BJ (cell line): ENCODE data around the gene UQCC5. TPM values are rescaled to one million over a fixed set of nuclear protein-coding genes. Genes with fewer than 3 reads are reported as not detected.
"Not testable (repeated sequence)": the region's sequence is repeated elsewhere in the genome, so short reads cannot be mapped to it uniquely, and the experiment has no call there.

Experiments
- CTCF ChIA-PET: fragments of 350-600 bp; formaldehyde crosslinking; extraction: SDS; loops from one replicate; lab custom pipeline; 2021; ENCODE audit warnings: antibody characterized with exemption, inconsistent platforms; lab: Yijun Ruan, JAX
- POLR2A ChIA-PET: fragments of 300-600 bp; sonication (Branson Sonifier 250); formaldehyde crosslinking; extraction: SDS; loops from one replicate; lab custom pipeline; 2021; ENCODE audit warnings: antibody characterized with exemption; lab: Charles Lee
- DNase-seq: peaks from one replicate; pipeline ENCODE4 v3.0.0-alpha.2; 2011; ENCODE audit warnings: low read depth
- H3K27me3 ChIP-seq: 2 replicates; pipeline ENCODE4 v1.6.0; 2011; ENCODE audit warnings: low read length; ENCODE audit not compliant: control insufficient read depth, insufficient read depth
- H3K36me3 ChIP-seq: 2 replicates; pipeline ENCODE4 v1.5.1; 2011; ENCODE audit warnings: low read length; ENCODE audit not compliant: control insufficient read depth, insufficient read depth
- H3K4me3 ChIP-seq: 2 replicates; pipeline ENCODE4 v1.5.1; 2011; ENCODE audit warnings: low read depth, mild to moderate bottlenecking, control low read depth, low read length
- polyA plus RNA-seq: library from polyadenylated mRNA; depleted of rRNA; stranded (reverse); fragments of >200 nt; gene quantifications from 2 replicates; pipeline ENCODE4 v1.2.3, GENCODE V29; 2011
- TF ChIP-seq, protein P1 (sequence below): IDR thresholded peaks from 2 replicates; pipeline ENCODE4 v1.5.1; 2011; ENCODE audit warnings: low read depth, mild to moderate bottlenecking, control low read depth, inconsistent platforms, low read length, moderate library complexity; ENCODE audit not compliant: insufficient read depth

Gene UQCC5
- polyA plus RNA-seq, 1 experiment, result 11.9 TPM

DNA sequence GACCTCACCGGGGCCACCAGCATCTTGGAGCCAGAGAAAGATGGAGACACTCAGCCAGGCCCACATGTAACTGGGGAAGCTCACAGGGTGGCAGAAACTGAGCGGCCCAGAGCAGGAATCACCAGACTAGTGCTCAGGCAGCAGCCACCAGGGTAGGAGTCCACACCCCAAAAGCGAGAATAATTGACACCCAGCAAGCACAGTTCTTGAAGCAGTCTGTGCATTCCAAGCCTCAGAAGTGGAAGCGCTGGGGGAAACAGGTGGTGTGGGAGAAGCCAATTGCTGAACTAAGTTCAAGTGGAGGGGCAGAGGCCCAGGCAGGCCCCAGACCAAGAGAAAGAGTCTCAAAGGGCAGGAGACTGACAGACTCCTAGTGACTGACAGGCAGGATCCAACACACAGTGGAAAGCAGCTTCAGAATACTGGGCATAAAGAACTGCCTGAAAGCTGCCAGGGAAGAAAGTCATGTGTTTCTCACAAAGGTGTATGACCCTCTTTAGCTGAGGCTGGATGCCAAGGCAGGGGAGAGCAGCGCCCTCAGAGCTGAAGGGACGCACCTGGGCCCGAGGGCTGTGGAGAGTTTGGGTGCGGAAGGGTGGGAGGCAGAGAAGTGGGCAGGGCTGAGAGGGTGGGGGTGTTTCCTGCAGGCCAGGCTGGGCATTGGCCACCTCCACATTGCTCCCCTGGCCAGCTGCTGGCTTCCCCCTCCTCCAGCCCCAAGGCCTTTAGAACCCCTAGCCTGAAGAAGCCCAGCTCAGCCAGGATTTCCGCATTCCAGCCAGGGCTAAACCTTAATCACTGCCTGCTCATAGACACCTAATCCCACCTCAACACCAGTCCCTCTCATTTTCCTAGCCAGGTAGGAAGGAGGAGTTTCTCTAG is 10.5 kb upstream of the UQCC5 start:
- Histone ChIP-seq H3K4me3 (no peak overlapping the region), H3K36me3 (peaks cover 39% of the 10 kb centered on the region), H3K27me3 (no peaks in the 10 kb centered on the region)
- ChIA-PET CTCF (interaction anchor here (0.6 kb wide), 1 partner anchor 74 kb away, joined by 3 read pairs; no protein-coding TSS in a partner anchor), POLR2A (no interaction called here)
- DNase-seq, result no peak
- TF ChIP-seq, protein P1, sequence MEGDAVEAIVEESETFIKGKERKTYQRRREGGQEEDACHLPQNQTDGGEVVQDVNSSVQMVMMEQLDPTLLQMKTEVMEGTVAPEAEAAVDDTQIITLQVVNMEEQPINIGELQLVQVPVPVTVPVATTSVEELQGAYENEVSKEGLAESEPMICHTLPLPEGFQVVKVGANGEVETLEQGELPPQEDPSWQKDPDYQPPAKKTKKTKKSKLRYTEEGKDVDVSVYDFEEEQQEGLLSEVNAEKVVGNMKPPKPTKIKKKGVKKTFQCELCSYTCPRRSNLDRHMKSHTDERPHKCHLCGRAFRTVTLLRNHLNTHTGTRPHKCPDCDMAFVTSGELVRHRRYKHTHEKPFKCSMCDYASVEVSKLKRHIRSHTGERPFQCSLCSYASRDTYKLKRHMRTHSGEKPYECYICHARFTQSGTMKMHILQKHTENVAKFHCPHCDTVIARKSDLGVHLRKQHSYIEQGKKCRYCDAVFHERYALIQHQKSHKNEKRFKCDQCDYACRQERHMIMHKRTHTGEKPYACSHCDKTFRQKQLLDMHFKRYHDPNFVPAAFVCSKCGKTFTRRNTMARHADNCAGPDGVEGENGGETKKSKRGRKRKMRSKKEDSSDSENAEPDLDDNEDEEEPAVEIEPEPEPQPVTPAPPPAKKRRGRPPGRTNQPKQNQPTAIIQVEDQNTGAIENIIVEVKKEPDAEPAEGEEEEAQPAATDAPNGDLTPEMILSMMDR, result no peak

DNA sequence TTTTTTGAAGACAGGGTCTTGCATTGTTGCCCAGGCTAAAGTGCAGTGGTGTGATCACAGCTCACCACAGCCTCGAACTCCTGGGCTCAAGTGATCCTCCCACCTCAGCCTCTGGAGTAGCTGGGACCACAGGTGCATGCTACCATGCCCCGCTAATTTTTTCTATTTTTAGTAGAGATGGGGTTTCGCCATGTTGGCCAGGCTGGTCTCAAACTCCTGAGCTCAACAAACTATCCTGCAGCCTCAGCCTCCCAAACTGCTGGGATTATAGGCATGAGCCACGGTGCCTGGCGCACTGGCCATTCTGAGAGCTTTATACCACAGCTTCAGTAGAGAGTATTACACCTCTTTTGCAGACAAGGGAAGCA is 9.8 kb upstream of the UQCC5 start:
- H3K27me3 ChIP-seq, DNase-seq, CTCF ChIA-PET, POLR2A ChIA-PET, H3K4me3 ChIP-seq: not testable (repeated sequence)
- H3K36me3 ChIP-seq, result peaks cover 39% of the 10 kb centered on the region

DNA sequence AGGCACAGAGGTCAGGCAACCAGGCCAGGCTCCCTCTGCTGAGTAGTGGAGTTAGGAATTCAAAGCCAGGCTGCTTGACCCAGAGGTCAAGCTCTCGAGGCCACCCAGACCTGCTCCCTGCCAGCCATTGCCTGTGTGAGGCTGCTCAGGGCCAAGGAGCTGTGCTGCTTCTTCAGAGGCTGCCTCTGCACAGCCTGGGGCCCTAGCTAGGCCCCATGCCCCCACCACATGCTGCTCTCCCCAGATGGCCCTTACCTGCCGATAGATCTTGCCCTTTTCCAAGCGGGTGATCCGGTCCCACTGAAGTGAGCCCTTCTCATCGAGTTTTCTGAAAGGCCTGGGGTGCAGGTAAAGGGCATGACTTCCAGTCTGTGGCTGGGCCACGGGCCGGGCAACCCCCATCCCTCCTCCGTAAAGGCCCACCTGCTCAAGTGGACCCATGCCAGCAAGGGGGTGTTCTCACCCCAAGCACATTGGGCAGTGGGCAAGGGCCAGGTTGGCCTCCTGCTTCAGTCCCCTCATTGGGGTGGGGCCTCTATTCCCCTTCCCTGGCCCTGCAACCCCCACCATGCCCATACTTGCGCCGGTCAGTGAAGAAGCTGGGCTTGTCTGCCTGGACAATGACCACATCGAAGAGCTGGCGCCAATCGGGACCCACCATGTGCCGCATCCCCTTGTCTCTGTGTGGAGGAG is 9.2 kb upstream of the UQCC5 start:
- Histone ChIP-seq H3K36me3 (peaks cover 39% of the 10 kb centered on the region), H3K27me3 (no peaks in the 10 kb centered on the region), H3K4me3 (no peak overlapping the region)
- no peak for DNase-seq
- ChIA-PET CTCF (no interaction called here), POLR2A (no interaction called here)
- TF ChIP-seq, protein P1, result no peak

DNA sequence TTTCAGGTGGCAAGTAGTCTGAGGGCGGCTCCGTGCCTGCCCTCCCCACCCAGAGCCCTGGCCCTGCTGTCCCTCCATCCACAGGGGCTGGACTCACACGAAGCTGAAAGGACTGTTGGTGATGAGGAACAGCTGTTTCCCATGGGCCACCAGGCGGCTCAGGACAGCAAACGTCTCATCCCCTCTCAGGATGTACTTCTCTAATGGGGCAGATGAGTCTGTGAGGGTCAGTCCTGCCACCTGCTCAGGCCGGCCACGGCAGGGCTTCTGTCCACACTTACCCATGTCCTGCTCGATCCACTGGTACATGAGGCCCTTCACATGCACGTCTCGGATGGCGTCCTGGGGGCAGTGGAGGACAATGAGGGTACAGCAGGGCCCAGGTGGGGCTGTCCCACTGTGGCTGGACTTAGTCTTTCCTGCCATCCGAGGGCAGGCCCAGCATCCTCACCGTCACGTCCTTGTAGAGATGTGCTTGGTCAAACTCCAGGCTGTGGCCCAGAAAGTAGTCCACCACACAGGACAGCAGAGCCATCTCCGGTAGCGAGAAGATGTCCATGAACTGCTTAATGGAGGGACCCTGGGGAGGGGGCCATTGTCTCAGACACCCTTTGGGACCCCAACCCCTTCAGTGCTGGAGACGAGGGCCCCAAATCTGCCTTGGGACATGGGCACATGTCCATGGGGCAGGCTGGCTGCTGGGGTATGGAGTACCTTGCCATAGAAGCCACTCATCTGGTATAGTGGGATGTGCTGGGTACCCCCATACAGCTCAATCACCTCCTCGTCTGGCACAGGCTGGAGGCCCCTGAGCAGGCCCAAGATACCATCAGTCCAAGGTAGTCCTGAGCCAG is 8.4 kb upstream of the UQCC5 start:
- Histone ChIP-seq H3K27me3 (no peaks in the 10 kb centered on the region), H3K36me3 (peaks cover 39% of the 10 kb centered on the region), H3K4me3 (no peak overlapping the region)
- TF ChIP-seq, protein P1, result no peak
- POLR2A ChIA-PET, result no interaction called here
- CTCF ChIA-PET, result interaction anchor here (1.3 kb wide), 1 partner anchor 140 kb away, joined by 4 read pairs; no protein-coding TSS in a partner anchor
- no peak for DNase-seq

DNA sequence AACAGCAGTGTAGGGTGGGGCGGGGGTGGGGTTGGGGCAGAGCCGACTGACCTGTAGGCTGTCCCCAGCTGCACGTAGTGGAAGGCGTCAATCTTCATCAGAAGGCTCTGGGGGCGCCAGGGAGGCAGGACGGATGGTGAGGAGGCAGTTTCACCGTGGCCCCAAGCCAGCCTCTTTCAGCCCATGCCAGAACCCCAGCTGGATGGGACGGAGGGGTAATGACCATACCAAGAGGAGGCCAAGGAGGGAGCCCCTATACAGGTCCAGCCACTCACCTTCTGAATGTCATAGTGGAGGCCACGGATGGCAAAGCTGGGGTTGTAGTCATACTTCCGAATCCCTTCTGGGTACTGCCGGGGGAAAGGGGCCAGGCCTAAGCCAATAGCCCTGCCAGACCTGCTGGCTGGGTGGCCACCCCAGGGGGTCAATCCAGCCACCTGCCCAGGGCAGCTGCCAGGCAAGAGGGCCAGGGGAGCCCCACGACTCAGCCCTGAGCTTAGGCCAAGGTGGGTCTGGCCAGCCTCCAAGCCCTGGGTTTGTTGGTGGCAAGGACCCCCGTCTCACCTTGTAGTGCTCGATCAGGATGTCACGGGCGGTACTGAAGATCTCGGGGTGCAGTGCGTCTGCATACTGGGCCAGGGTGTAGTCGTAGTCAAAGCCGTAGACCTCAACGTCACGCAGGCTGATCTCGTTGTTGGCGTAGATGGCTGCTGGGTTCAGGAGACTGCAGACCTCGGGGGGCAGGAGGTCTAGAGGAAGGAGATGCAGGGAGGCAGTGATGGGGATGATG is 7.6 kb upstream of the UQCC5 start:
- POLR2A ChIA-PET, result no interaction called here
- DNase-seq, result no peak
- H3K36me3 ChIP-seq, result peaks cover 37% of the 10 kb centered on the region

More for the DNA sequence above, 7.6 kb upstream of the UQCC5 start:
- H3K4me3 ChIP-seq, result no peak overlapping the region
- CTCF ChIA-PET, result interaction anchor here (1.3 kb wide), 1 partner anchor 139 kb away, joined by 4 read pairs; no protein-coding TSS in a partner anchor
- H3K27me3 ChIP-seq, result no peaks in the 10 kb centered on the region
- TF ChIP-seq, protein P1, result no peak
